Stimulated activated naive B cell treated with anti-CD40 and anti-IgM and Interleukin-4, amounts not matched to agents 10 μg/mL and 1 μg/mL and 100 μg/mL, for 72 hours (primary cell): Measurements from ENCODE around the gene APOC3.
"Not testable (repeated sequence)": the region's sequence is repeated elsewhere in the genome, so short reads cannot be mapped to it uniquely, and the experiment has no call there.

Source experiments
- ATAC-seq, 2 donors: fragments of 150-1000 bp; cut with Tn5 transposase; replicated peaks; 2 replicates each; pipeline ENCODE4 v1.10.0; 2021; ENCODE audit warnings: moderate library complexity in 1 of 2
- DNase-seq: peaks from one replicate; pipeline ENCODE4 v3.0.0; 2021
- H3K27ac Mint-ChIP-seq: one replicate; pipeline ENCODE4 v1.8.0; 2022; ENCODE audit warnings: mild to moderate bottlenecking, mixed read lengths
- H3K27me3 Mint-ChIP-seq, 2 donors: one replicate each; pipeline ENCODE4 v1.8.0; 2022; ENCODE audit warnings: mixed read lengths in 2 of 2
- H3K36me3 Mint-ChIP-seq, 2 donors: one replicate each; pipeline ENCODE4 v1.8.0; 2022; ENCODE audit warnings: mixed read lengths in 2 of 2, mild to moderate bottlenecking in 1 of 2
- H3K4me1 Mint-ChIP-seq, 2 donors: one replicate each; pipeline ENCODE4 v1.8.0; 2022; ENCODE audit warnings: mixed read lengths in 2 of 2, mild to moderate bottlenecking in 1 of 2
- H3K4me3 Mint-ChIP-seq, 2 donors: one replicate each; pipeline ENCODE4 v1.8.0; 2022; ENCODE audit warnings: mild to moderate bottlenecking in 2 of 2, mixed read lengths in 2 of 2, moderate library complexity in 1 of 2
- H3K9me3 Mint-ChIP-seq, 2 donors: one replicate each; pipeline ENCODE4 v1.8.0; 2022; ENCODE audit warnings: mixed read lengths in 2 of 2, mild to moderate bottlenecking in 1 of 2

APOC3 gene

DNA sequence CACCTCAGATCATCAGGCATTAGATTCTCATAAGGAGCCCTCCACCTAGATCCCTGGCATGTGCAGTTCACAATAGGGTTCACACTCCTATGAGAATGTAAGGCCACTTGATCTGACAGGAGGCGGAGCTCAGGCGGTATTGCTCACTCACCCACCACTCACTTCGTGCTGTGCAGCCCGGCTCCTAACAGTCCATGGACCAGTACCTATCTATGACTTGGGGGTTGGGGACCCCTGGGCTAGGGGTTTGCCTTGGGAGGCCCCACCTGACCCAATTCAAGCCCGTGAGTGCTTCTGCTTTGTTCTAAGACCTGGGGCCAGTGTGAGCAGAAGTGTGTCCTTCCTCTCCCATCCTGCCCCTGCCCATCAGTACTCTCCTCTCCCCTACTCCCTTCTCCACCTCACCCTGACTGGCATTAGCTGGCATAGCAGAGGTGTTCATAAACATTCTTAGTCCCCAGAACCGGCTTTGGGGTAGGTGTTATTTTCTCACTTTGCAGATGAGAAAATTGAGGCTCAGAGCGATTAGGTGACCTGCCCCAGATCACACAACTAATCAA is 2.2 kb downstream of the APOC3 start:
- H3K4me3 Mint-ChIP-seq: no peak overlapping the region
- ATAC-seq: no peak

DNA sequence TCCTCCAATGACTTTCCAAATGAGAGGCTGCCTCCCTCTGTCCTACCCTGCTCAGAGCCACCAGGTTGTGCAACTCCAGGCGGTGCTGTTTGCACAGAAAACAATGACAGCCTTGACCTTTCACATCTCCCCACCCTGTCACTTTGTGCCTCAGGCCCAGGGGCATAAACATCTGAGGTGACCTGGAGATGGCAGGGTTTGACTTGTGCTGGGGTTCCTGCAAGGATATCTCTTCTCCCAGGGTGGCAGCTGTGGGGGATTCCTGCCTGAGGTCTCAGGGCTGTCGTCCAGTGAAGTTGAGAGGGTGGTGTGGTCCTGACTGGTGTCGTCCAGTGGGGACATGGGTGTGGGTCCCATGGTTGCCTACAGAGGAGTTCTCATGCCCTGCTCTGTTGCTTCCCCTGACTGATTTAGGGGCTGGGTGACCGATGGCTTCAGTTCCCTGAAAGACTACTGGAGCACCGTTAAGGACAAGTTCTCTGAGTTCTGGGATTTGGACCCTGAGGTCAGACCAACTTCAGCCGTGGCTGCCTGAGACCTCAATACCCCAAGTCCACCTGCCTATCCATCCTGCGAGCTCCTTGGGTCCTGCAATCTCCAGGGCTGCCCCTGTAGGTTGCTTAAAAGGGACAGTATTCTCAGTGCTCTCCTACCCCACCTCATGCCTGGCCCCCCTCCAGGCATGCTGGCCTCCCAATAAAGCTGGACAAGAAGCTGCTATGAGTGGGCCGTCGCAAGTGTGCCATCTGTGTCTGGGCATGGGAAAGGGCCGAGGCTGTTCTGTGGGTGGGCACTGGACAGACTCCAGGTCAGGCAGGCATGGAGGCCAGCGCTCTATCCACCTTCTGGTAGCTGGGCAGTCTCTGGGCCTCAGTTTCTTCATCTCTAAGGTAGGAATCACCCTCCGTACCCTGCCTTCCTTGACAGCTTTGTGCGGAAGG is 2.9 kb downstream of the APOC3 start:
- no peak overlapping the region for H3K27ac Mint-ChIP-seq
- no peak overlapping the region for H3K4me3 Mint-ChIP-seq
- no peaks in the 10 kb centered on the region for H3K9me3 Mint-ChIP-seq
- ATAC-seq: no peak
- H3K4me1 Mint-ChIP-seq: peaks cover 11 to 18% of the 10 kb centered on the region in 2 donors
- H3K36me3 Mint-ChIP-seq: no peaks in the 10 kb centered on the region
- peaks cover 0 to 7% of the 10 kb centered on the region in 2 donors for H3K27me3 Mint-ChIP-seq
- no peak for DNase-seq

More for the DNA sequence above, 2.2 kb downstream of the APOC3 start:
- peaks cover 0 to 4% of the 10 kb centered on the region in 2 donors for H3K27me3 Mint-ChIP-seq
- no peaks in the 10 kb centered on the region for H3K36me3 Mint-ChIP-seq
- no peak for DNase-seq
- peaks cover 11 to 18% of the 10 kb centered on the region in 2 donors for H3K4me1 Mint-ChIP-seq
- no peak overlapping the region for H3K27ac Mint-ChIP-seq
- H3K9me3 Mint-ChIP-seq: no peaks in the 10 kb centered on the region

DNA sequence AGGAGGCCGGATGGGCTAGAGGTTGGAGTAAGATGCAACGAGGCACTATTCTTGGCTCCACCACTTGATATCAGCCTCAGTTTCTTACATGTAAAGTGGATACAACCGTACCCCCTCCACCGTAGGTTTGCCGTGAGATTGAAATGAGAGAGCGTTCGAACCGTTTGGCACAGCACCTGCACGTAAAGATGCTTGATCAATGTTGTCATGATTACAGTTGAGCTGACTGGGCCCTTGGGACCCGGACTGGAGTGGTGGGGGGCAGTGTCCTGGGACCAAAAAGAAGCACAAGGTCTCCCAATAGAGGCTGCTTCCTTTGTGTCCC is 3.7 kb downstream of the APOC3 start:
- no peaks in the 10 kb centered on the region for H3K36me3 Mint-ChIP-seq
- H3K27ac Mint-ChIP-seq: no peak overlapping the region
- no peaks in the 10 kb centered on the region for H3K9me3 Mint-ChIP-seq

DNA sequence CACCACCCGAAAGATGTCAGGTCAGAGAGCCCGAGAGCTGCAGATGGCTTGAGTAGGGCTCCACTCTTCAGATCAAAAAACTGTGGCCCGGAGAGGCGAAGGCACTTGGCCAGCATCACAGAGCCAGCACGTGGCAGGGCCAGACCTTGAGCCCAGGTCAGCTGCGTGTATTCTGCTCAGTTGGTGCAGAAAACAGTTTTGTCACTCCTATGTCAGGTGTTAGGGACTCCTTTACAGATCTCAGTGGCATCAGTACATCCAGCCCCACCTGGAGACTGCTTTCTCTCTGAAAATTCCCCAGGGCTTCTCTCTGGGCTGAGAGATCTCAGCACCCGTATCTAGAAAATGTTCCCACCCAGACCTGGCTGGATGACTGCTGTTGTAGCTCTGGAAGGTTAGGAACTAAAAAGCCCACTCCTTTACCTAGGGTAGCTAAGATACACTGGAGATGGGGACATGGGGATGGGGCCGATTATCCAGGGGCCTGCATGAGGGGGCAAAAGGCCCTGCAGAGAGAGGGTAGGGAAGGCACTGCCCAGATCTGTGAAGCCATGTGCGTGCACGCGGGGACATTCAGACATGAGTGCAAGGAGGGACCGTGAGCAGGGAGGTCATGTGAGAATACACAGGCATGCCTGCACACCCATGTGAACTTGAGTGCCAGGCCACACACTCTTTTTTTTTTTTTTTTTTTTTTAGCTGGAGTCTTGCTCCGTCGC is 4.3 kb downstream of the APOC3 start:
- H3K27me3 Mint-ChIP-seq: peaks cover 0 to 7% of the 10 kb centered on the region in 2 donors
- DNase-seq (no peak), ATAC-seq (no peak)
- H3K36me3 Mint-ChIP-seq: no peaks in the 10 kb centered on the region
- H3K27ac Mint-ChIP-seq: no peak overlapping the region
- H3K4me1 Mint-ChIP-seq: peaks cover 11 to 18% of the 10 kb centered on the region in 2 donors
- H3K4me3 Mint-ChIP-seq: no peak overlapping the region
- no peaks in the 10 kb centered on the region for H3K9me3 Mint-ChIP-seq

More for the DNA sequence above, 3.7 kb downstream of the APOC3 start:
- ATAC-seq (no peak), DNase-seq (no peak)
- Mint-ChIP-seq H3K4me1 (peaks cover 11 to 18% of the 10 kb centered on the region in 2 donors), H3K4me3 (no peak overlapping the region), H3K27me3 (peaks cover 0 to 7% of the 10 kb centered on the region in 2 donors)

DNA sequence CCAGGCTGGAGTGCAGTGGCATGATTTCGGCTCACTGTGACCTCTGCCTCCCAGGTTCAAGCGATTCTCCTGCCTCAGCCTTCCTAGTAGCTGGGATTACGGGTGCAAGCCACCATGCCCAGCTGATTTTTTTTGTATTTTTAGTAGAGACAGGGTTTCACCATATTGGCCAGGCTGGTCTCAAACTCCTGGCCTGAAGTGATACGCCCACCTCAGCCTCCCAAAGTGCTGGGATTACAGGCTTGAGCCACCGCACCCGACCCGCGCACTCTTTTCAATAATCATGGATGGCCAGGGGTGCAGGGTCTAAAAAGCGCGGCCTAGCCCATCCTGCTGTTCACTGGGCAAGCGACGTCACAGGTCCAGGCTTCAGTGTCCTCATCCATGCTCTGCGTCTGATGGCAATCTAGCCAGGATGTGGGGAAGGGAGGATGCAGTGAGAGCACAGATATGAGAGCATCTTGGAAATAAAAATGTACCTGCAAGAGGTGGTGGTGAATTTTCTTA is 4.9 kb downstream of the APOC3 start:
- not testable (repeated sequence) for DNase-seq, ATAC-seq, H3K36me3 Mint-ChIP-seq, H3K9me3 Mint-ChIP-seq, H3K27ac Mint-ChIP-seq, H3K27me3 Mint-ChIP-seq
- peaks cover 11 to 18% of the 10 kb centered on the region in 2 donors for H3K4me1 Mint-ChIP-seq
- peak overlapping the region in 1 of 2 donors; percentile 72 for H3K4me3 Mint-ChIP-seq

DNA sequence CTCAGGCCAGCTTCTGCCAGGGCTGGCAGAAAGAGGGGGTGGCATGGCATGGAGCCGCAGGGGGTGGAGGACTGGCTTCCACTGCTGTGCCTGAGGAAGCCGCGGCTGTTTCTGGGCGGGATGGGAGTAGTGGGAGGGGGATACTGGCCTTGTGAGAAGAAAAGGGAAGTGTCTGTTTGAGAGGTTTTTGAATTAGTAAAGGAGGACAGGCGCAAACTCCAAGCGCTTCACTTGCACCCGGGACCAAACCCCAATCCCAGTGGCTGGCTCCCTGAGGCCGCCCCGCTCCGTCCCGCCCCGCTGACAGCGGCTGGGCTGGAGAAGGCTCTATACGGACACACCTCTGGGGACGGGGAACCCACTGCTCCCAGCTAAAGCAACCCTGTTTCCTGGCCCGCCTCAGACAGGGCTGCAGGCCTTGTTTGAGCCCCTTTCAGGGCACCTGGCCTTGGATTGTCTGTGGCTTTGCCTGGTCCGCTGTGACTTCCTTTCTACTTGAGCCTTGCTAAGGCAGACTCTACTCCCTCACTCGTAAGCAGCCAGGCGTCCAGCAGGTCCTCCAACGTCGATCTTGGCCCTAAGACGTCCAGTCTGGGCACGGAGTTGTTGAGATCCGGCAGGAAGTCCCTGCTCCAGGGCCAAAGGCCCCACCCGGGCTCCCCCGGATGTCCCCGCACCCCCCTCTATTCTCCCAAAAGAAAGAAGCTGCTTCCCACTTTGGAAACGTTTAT is 5.5 kb downstream of the APOC3 start:
- Mint-ChIP-seq H3K27me3 (peaks cover 0 to 7% of the 10 kb centered on the region in 2 donors), H3K4me3 (peak overlapping the region; percentile 72 to 73), H3K36me3 (no peaks in the 10 kb centered on the region), H3K27ac (peak overlapping the region; percentile 43), H3K9me3 (no peaks in the 10 kb centered on the region), H3K4me1 (peaks cover 11 to 18% of the 10 kb centered on the region in 2 donors)
- DNase-seq: no peak
- peak; percentile 31 to 34 for ATAC-seq

DNA sequence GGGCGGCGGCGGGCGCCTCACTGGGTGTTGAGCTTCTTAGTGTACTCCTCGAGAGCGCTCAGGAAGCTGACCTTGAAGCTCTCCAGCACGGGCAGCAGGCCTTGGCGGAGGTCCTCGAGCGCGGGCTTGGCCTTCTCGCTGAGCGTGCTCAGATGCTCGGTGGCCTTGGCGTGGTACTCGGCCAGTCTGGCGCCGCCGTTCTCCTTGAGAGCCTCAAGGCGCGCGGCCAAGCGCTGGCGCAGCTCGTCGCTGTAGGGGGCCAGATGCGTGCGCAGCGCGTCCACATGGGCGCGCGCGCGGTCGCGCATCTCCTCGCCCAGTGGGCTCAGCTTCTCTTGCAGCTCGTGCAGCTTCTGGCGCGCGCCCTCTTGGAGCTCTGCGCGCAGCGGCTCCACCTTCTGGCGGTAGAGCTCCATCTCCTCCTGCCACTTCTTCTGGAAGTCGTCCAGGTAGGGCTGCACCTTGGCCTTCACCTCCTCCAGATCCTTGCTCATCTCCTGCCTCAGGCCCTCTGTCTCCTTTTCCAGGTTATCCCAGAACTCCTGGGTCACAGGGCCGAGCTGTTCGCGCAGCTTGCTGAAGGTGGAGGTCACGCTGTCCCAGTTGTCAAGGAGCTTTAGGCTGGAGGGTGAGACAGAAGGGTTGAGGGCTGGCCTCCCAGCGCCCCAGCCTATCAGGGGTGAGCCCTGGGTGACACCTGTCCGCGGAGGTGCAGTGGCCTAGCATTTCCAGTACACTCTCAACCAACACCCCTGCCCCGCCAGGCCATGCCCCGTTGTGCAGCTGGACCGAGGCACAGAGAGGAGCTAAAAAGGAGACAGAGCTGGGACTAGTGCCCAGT is 6.3 kb downstream of the APOC3 start:
- peak overlapping the region; percentile 72 to 73 for H3K4me3 Mint-ChIP-seq
- ATAC-seq (peak; percentile 84 to 86), DNase-seq (peak; percentile 66)
- no peaks in the 10 kb centered on the region for H3K36me3 Mint-ChIP-seq
- H3K27me3 Mint-ChIP-seq: peaks cover 0 to 7% of the 10 kb centered on the region in 2 donors
- H3K9me3 Mint-ChIP-seq: no peaks in the 10 kb centered on the region
- H3K4me1 Mint-ChIP-seq: peaks cover 11 to 18% of the 10 kb centered on the region in 2 donors
- H3K27ac Mint-ChIP-seq: peak overlapping the region; percentile 43

DNA sequence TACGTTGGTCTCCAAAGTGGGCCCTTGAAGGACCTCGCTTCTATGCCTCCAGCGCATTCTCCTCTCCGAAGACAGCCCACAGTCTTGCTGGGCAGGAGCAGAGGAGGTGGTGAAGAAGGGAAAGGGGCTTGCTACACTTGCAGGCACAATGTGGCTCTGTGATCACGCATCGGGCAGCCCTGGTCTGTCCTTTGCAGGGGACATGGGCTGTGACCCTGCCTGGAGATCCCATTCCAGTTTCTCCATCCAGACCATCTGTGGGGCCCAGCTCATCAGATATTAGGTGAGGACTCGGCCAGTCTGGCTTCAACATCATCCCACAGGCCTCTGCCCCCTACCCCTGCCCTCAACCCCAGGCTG is 6.9 kb downstream of the APOC3 start:
- ATAC-seq (no peak), DNase-seq (no peak)
- no peak overlapping the region for H3K27ac Mint-ChIP-seq
- peaks cover 0 to 7% of the 10 kb centered on the region in 2 donors for H3K27me3 Mint-ChIP-seq
- H3K36me3 Mint-ChIP-seq: no peaks in the 10 kb centered on the region
- H3K4me3 Mint-ChIP-seq: no peak overlapping the region
- peaks cover 11 to 18% of the 10 kb centered on the region in 2 donors for H3K4me1 Mint-ChIP-seq
- no peaks in the 10 kb centered on the region for H3K9me3 Mint-ChIP-seq

DNA sequence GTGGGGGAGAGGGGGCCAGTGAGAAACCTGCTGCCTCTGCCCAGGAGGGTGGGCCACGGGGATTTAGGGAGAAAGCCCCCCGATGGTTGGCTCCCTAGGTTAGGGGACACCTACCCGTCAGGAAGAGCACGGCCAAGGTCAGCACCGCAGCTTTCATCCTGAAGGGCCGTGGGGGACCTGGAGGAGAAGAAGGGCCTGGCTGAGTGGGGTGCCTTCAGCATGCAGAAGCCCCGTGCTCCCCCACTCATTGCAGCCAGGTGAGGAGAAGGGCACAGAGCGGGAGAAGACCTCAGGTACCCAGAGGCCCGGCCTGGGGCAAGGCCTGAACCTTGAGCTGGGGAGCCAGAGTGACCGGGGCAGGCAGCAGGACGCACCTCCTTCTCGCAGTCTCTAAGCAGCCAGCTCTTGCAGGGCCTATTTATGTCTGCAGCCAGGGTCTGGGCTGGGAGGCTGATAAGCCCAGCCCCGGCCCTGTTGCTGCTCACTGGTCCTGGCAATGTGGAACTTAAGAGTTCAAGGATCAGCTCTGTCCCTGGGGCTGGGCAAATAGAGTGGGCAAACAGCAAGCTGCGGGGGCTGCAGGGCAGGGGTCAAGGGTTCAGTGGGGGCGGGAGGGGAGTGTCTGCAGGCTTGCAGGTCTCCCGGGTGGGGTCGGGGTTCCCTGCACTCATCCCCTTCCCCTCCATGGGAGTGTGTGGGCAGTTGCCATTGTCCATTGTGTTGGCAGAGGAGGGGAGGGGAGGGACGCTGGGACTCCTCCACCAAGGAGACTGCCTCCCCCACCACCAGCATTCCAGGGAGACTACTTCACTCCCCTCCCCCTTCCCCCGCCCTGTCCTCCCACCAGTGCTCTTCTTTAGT is 7.8 kb downstream of the APOC3 start, which contains the start of gene APOA1:
TSS of gene APOA1 (minus strand) at position 392 of the 861 bp plus-strand sequence. CDS start at position 157, 235 bp downstream.
- H3K27me3 Mint-ChIP-seq: peaks cover 0 to 3% of the 10 kb centered on the region in 2 donors

DNA sequence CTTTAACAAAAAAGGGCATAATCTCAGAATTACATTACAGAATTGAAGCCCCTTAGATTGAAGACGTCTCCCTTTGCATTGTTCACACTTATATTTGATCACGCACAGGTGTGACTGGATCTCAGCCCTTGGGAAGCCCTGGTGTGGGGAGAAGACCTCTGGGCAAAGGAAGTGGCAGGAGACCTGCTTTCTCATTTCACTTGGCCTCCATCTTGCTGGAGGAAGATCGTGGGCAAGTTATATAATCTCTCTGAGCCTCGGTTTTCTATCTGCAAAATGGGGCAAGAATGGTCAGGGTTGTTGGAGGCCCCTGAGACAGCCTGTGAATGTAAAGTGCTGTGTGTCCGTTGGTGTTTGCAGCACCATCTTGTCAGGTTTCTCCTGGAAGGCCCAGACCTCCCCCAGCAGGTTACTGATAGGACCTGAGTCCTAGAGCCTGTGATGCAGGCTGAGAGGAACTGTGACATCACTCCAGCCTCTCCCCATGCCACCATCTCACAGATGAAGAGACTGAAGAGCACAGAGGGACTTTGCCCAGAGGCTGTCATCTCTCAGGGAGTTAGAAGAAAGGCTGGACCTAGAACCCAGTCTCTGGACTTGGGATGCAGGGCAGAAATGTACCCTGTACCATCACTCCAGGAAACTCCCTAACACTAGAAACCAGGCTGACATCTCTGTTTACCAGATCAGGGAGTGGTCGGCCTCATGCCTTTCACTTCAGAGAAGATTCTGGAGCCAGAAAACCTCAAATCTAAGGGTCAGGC is 8.8 kb downstream of the APOC3 start:
- Mint-ChIP-seq H3K27me3 (peaks cover 0 to 3% of the 10 kb centered on the region in 2 donors), H3K36me3 (peaks cover 5 to 7% of the 10 kb centered on the region in 2 donors), H3K4me3 (no peak overlapping the region), H3K4me1 (peaks cover 11 to 18% of the 10 kb centered on the region in 2 donors), H3K9me3 (no peaks in the 10 kb centered on the region), H3K27ac (no peak overlapping the region)
- DNase-seq (no peak), ATAC-seq (no peak)

More for the DNA sequence above, 7.8 kb downstream of the APOC3 start, which contains the start of gene APOA1:
- no peak for ATAC-seq
- Mint-ChIP-seq H3K9me3 (no peaks in the 10 kb centered on the region), H3K4me3 (no peak within 1 kb of the TSS), H3K4me1 (peaks cover 11 to 18% of the 10 kb centered on the region in 2 donors), H3K36me3 (no peaks in the 10 kb centered on the region), H3K27ac (no peak within 1 kb of the TSS)
- no peak for DNase-seq

DNA sequence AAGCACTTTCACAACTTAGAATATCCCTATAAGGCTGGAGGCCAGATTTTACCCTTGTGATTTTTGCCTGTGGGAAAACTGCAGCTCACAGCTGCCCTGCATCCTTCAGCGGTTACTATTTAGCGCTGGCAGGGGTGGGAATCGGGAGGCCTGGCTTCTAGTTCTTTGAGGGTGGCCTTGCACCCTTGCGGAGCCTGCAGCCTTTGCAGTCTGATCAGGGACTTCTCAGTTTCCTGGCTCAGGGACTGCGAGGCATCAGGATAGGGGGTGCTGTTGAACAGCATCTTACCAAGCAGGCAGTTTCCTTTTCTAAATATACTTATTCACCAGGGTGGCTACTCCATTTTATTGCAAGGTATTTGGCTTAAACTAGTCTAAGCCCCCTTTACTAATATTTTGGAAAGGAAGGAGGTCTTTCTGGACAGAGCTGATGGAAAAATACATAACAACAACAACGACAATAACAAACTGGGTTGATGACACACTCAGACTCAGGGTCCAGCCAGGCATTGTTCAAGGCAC is 10.6 kb downstream of the APOC3 start:
- peaks cover 5 to 11% of the 10 kb centered on the region in 2 donors for H3K4me1 Mint-ChIP-seq
- H3K27me3 Mint-ChIP-seq: peaks cover 0 to 3% of the 10 kb centered on the region in 2 donors
- ATAC-seq: no peak
- H3K27ac Mint-ChIP-seq: no peak overlapping the region
- no peak for DNase-seq
- no peak overlapping the region for H3K4me3 Mint-ChIP-seq
- H3K9me3 Mint-ChIP-seq: no peaks in the 10 kb centered on the region
- peaks cover 14 to 18% of the 10 kb centered on the region in 2 donors for H3K36me3 Mint-ChIP-seq
